ENCODE measurements around the gene CERT1.

DNA sequence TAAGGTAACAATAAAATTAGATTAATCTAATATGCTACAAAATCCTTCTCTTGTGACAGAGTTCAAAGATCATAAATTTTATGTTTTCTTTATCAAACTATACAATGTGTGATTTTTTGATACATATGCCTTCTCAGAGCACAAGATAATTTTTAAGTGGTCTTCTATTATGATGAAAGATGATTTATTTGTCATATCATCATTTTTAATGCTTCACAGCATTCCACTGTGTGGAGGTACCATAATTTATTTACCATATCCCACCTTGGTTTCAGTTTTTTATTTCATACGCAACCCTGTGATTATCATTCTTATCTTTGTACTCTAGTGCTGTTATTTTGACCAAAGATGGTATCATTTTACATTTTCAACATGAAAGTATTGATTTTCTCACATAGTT lies 41.9 kb upstream of the CERT1 start:
- TF ChIP-seq FOXM1 (IDR thresholded peaks at IDR 0.05; ENCODE audit: borderline replicate concordance) (no peak), L3MBTL2 (conservative IDR thresholded peaks at IDR 0.05) (no peak), ARNT (IDR thresholded peaks at IDR 0.05) (no peak), LEF1 (IDR thresholded peaks at IDR 0.05; ENCODE audit: borderline replicate concordance) (no peak), TARDBP (IDR thresholded peaks at IDR 0.05) (no peak), ZNF384 (IDR thresholded peaks at IDR 0.05) (no peak), BHLHE40 (IDR thresholded peaks at IDR 0.05; ENCODE audit: borderline replicate concordance) (no peak), SP1 (IDR thresholded peaks at IDR 0.05) (no peak), FOXA1 (IDR thresholded peaks at IDR 0.05) (no peak), FOXK2 (IDR thresholded peaks at IDR 0.05) (no peak), HDGF (IDR thresholded peaks at IDR 0.05; ENCODE audit: borderline replicate concordance) (no peak), PKNOX1 (IDR thresholded peaks at IDR 0.05) (no peak)

All from HEK293T (cell line).